Prostate gland (tissue), 2 donors: ENCODE measurements around the gene TGFBRAP1.

ENCODE experiments used
- CTCF ChIP-seq, 4 experiments: fragments of 200-600 bp in 2 of 4; fragments of 450-650 bp in 2 of 4; sonication (generic) in 2 of 4; IDR thresholded peaks; 1 replicate in 3 of 4; 2 replicates in 1 of 4; pipeline ENCODE4 v1.5.1; 2016 to 2019; ENCODE audit warnings: antibody characterized with exemption in 4 of 4, mild to moderate bottlenecking in 2 of 4, moderate library complexity in 2 of 4
- POLR2A ChIP-seq: fragments of 450-650 bp; IDR thresholded peaks from one replicate; pipeline ENCODE4 v1.6.1; 2016; ENCODE audit warnings: antibody characterized with exemption, mild to moderate bottlenecking
- POLR2AphosphoS5 ChIP-seq: sonication (generic); formaldehyde crosslinking; IDR thresholded peaks from one replicate; pipeline ENCODE4 v1.6.1; 2017; ENCODE audit warnings: antibody characterized with exemption

GRCh38 chr2:105373895-105374401 is 44.4 kb upstream of the TGFBRAP1 start:
- TF ChIP-seq CTCF (IDR thresholded peaks at IDR 0.05) (no peak), POLR2A (no peak), POLR2AphosphoS5 (no peak)
